Neutrophil (primary cell): ENCODE results near the gene FBXW11.
"Not testable (repeated sequence)": the region's sequence is repeated elsewhere in the genome, so short reads cannot be mapped to it uniquely, and the experiment has no call there.

Experiments
- H3K27ac ChIP-seq: fragments of 200-600 bp; sonication (generic); 2 replicates; pipeline ENCODE4 v1.5.1; 2016; ENCODE audit warnings: mild to moderate bottlenecking, moderate library complexity
- H3K27me3 ChIP-seq: fragments of 200-600 bp; sonication (generic); 2 replicates; pipeline ENCODE4 v1.6.0; 2016; ENCODE audit warnings: mild to moderate bottlenecking
- H3K36me3 ChIP-seq: fragments of 200-600 bp; sonication (generic); 2 replicates; pipeline ENCODE4 v1.5.1; 2017
- H3K4me1 ChIP-seq, 2 experiments: fragments of 200-600 bp in 1 of 2; sonication (generic) in 1 of 2; 1 replicate in 1 of 2; 2 replicates in 1 of 2; pipeline versions ENCODE4 v1.5.1 to v1.6.1; 2013 to 2016; ENCODE audit warnings: low read depth in 1 of 2, low read length in 1 of 2, mild to moderate bottlenecking in 1 of 2, moderate library complexity in 1 of 2; ENCODE audit not compliant: control insufficient read depth in 1 of 2, insufficient read depth in 1 of 2
- H3K4me3 ChIP-seq, 2 experiments: fragments of 200-600 bp in 1 of 2; sonication (generic) in 1 of 2; 1 replicate in 1 of 2; 2 replicates in 1 of 2; pipeline ENCODE4 v1.5.1; 2013 to 2016; ENCODE audit warnings: low read depth in 1 of 2, low read length in 1 of 2, mild to moderate bottlenecking in 1 of 2, moderate library complexity in 1 of 2
- H3K9me3 ChIP-seq: fragments of 200-600 bp; sonication (generic); 2 replicates; pipeline ENCODE4 v1.5.1; 2016
- TF ChIP-seq, protein P1 (sequence below): fragments of 200-600 bp; sonication (generic); IDR thresholded peaks from 2 replicates; pipeline ENCODE4 v1.5.1; 2016; ENCODE audit warnings: antibody characterized with exemption

Gene FBXW11

DNA sequence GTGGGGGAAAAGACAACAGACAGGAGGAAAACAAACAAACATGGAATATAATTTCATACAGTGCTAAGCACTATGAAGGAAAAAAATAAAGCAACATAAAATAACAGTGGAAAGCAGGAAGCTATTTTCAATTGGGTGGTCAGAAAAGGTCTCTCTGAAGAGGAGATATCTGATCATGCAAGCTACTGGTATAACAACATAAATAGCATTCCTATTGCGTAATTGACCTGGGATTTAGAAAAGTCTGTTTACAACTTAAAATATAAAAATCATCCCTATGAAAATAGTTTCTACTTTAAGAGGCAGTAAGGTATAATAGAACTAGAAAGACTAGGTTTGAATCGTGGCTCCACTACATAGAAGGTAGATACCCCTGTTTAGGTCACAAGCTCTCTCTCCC lies 61.4 kb downstream of the FBXW11 start:
- Histone ChIP-seq H3K9me3 (no peaks in the 10 kb centered on the region), H3K27me3 (no peaks in the 10 kb centered on the region), H3K4me1 (peaks cover 6 to 7% of the 10 kb centered on the region in 2 experiments), H3K36me3 (no peaks in the 10 kb centered on the region), H3K4me3 (no peak overlapping the region), H3K27ac (no peak overlapping the region)
- TF ChIP-seq, protein P1, sequence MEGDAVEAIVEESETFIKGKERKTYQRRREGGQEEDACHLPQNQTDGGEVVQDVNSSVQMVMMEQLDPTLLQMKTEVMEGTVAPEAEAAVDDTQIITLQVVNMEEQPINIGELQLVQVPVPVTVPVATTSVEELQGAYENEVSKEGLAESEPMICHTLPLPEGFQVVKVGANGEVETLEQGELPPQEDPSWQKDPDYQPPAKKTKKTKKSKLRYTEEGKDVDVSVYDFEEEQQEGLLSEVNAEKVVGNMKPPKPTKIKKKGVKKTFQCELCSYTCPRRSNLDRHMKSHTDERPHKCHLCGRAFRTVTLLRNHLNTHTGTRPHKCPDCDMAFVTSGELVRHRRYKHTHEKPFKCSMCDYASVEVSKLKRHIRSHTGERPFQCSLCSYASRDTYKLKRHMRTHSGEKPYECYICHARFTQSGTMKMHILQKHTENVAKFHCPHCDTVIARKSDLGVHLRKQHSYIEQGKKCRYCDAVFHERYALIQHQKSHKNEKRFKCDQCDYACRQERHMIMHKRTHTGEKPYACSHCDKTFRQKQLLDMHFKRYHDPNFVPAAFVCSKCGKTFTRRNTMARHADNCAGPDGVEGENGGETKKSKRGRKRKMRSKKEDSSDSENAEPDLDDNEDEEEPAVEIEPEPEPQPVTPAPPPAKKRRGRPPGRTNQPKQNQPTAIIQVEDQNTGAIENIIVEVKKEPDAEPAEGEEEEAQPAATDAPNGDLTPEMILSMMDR, result no peak

DNA sequence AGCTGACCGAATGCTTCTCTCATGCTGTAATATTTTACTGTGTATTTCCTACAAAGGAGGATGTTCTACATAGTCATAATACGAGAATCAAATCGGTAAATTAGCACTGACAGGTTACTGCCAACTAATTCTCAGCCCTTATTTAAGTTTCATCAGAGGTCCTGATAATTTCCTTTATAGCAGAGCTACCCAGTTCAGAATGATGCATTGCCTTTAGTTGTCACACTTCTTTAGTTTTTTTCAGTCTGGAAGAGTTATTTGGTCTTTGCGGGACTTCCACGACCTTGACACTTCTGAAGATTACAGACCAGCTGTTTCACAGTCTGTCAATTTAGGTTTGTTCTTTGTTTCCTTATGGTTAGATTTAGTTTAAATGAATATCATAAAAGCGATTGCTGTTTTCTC lies 64.3 kb downstream of the FBXW11 start:
- H3K4me1 ChIP-seq, H3K36me3 ChIP-seq, H3K4me3 ChIP-seq, H3K9me3 ChIP-seq, H3K27ac ChIP-seq, H3K27me3 ChIP-seq: not testable (repeated sequence)

DNA sequence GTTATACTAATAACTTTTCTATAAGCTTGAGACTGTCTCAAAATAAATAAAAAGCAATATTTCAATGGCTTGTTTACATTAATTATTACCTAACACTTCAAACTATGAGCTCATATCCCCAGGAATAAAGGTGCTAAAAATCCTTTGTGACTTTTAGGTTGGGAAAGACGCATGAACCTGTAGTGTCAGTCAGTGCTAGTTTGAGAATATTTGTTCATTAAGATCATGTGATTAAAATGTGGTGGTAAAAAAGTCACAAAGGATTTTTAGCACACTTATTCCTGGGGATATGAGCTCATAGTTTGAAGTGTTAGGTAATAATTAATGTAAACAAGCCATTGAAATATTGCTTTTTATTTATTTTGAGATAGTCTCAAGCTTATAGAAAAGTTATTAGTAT lies 64.8 kb downstream of the FBXW11 start:
- H3K4me3 ChIP-seq, H3K4me1 ChIP-seq, H3K9me3 ChIP-seq, H3K36me3 ChIP-seq, H3K27ac ChIP-seq, H3K27me3 ChIP-seq: not testable (repeated sequence)

DNA sequence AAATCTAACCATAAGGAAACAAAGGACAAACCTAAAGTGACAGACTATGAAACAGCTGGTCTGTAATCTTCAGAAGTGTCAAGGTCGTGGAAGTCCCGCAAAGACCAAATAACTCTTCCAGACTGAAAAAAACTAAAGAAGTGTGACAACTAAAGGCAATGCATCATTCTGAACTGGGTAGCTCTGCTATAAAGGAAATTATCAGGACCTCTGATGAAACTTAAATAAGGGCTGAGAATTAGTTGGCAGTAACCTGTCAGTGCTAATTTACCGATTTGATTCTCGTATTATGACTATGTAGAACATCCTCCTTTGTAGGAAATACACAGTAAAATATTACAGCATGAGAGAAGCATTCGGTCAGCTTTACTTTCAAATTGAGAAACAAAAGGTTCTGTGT lies 65.2 kb downstream of the FBXW11 start:
- not testable (repeated sequence) for H3K27ac ChIP-seq, H3K36me3 ChIP-seq, H3K9me3 ChIP-seq, H3K27me3 ChIP-seq, H3K4me1 ChIP-seq, H3K4me3 ChIP-seq

DNA sequence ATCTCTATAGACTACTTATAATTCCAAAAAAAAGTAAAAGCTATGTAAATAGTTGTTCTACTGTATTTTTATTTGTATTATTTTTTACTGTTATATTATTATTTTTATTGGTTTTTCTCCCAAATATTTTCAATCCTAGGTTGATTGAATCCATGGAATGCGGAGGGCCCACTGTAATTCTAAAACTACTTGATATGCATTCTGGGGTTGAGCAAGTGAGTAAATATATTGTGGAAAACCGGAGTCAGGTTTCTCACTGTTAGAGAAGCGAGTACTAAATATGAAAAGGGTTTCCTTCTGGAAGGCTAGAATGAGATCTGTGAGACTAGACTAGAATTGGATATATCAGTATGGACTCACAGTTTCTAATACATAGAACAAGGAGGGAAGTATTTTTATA lies 66.5 kb downstream of the FBXW11 start:
- Histone ChIP-seq H3K36me3 (no peaks in the 10 kb centered on the region), H3K4me3 (no peak overlapping the region), H3K9me3 (no peaks in the 10 kb centered on the region), H3K27ac (peak overlapping the region; percentile 27), H3K4me1 (peaks cover 6 to 7% of the 10 kb centered on the region in 2 experiments), H3K27me3 (no peaks in the 10 kb centered on the region)
- TF ChIP-seq, protein P1, result no peak

DNA sequence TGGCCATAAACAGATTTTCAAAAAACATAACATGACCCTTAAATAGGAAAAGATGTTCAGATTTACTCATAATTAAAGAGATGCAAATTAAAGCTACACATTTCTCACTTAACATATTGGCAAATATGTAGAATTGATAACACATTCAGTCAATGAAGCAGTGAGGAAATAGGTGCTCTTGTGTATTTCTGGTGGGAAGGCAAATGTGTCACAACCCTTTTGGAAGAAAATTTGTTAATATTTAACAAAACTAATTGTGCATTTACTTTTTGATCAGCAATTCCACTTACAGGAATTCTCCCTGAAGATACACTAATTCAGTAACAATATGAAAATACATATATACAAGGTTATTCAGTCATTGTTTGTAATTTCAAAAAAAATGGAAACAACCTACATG lies 68.1 kb downstream of the FBXW11 start:
- Histone ChIP-seq H3K4me3 (no peak overlapping the region), H3K36me3 (no peaks in the 10 kb centered on the region), H3K4me1 (peaks cover 6 to 7% of the 10 kb centered on the region in 2 experiments), H3K27ac (no peak overlapping the region), H3K27me3 (no peaks in the 10 kb centered on the region), H3K9me3 (no peaks in the 10 kb centered on the region)
- TF ChIP-seq, protein P1, result no peak

DNA sequence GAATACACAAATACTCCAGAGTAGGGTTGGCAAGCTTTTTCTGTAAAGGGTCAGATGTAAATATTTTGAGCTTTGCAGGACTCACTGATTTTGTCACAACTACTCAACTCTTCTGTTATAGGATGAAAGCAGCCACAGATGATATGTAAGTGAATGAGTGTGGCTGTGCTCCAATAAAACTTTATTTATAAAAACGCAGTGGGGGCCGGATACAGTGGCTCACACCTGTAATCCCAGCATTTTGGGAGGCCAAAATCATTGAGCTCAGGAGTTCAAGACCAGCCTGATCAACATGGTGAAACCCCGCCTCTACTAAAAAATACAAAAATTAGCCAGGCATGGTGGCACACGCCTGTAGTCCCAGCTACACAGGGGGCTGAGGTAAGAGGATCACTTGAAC lies 69.1 kb downstream of the FBXW11 start:
- Histone ChIP-seq H3K27me3 (no peaks in the 10 kb centered on the region), H3K4me1 (peaks cover 9 to 10% of the 10 kb centered on the region in 2 experiments), H3K27ac (no peak overlapping the region), H3K4me3 (no peak overlapping the region), H3K36me3 (no peaks in the 10 kb centered on the region), H3K9me3 (no peaks in the 10 kb centered on the region)
- TF ChIP-seq, protein P1, result no peak
